ENCODE measurements around the gene LPIN1. TPM values are rescaled to one million over a fixed set of nuclear protein-coding genes. Genes with fewer than 3 reads are reported as not detected.
A peak's percentile ranks its signal among the peaks of the same experiment; 100 is the strongest.

LPIN1 gene
- total RNA-seq, 4 donors from 2014 or later, result 28.7 to 47.0 (median 39.6) TPM

- H3K27ac ChIP-seq, result no peak overlapping the region
- no peak overlapping the region for H3K4me3 ChIP-seq (replicated peaks in 1 of 3)
- whole genome bisulfite sequencing, 2 donors, result 77 to 92% methylated on average over 4 of the region's 4 CpGs
These were observed 32.0 kb downstream of the LPIN1 start for GRCh38 chr2:11778416-11778815.

GRCh38 chr2:11778923-11779757 lies 32.7 kb downstream of the LPIN1 start:
- peak; percentile 74 to 78 for DNase-seq
- no peaks in the 10 kb centered on the region for H3K27me3 ChIP-seq
- H3K4me1 ChIP-seq, result no peaks in the 10 kb centered on the region
- H3K9me3 ChIP-seq, result no peaks in the 10 kb centered on the region
- WGBS, 2 donors, result 26 to 29% methylated on average over 23 of the region's 23 CpGs
- peaks cover 31% of the 10 kb centered on the region in 2 donors for H3K36me3 ChIP-seq
- H3K27ac ChIP-seq, result no peak overlapping the region
- no peak overlapping the region for H3K4me3 ChIP-seq (replicated peaks in 1 of 3)
- intact Hi-C loops (cut with DNase I), result no loop called here
- no peak for TF ChIP-seq POLR2A (IDR thresholded peaks at IDR 0.05)
- TF ChIP-seq, protein P1, sequence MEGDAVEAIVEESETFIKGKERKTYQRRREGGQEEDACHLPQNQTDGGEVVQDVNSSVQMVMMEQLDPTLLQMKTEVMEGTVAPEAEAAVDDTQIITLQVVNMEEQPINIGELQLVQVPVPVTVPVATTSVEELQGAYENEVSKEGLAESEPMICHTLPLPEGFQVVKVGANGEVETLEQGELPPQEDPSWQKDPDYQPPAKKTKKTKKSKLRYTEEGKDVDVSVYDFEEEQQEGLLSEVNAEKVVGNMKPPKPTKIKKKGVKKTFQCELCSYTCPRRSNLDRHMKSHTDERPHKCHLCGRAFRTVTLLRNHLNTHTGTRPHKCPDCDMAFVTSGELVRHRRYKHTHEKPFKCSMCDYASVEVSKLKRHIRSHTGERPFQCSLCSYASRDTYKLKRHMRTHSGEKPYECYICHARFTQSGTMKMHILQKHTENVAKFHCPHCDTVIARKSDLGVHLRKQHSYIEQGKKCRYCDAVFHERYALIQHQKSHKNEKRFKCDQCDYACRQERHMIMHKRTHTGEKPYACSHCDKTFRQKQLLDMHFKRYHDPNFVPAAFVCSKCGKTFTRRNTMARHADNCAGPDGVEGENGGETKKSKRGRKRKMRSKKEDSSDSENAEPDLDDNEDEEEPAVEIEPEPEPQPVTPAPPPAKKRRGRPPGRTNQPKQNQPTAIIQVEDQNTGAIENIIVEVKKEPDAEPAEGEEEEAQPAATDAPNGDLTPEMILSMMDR (IDR thresholded peaks at IDR 0.05), result peak; percentile 86 to 98 (median 94)

More at GRCh38 chr2:11778416-11778815, 32.0 kb downstream of the LPIN1 start:
- Histone ChIP-seq H3K36me3 (peaks cover 24 to 35% of the 10 kb centered on the region in 2 donors), H3K27me3 (no peaks in the 10 kb centered on the region), H3K9me3 (no peaks in the 10 kb centered on the region), H3K4me1 (no peaks in the 10 kb centered on the region)
- intact Hi-C loops (cut with DNase I), result no loop called here
- DNase-seq, result no peak
- TF ChIP-seq, protein P1 (IDR thresholded peaks at IDR 0.05), result no peak
- TF ChIP-seq POLR2A (IDR thresholded peaks at IDR 0.05), result no peak

GRCh38 chr2:11781602-11782001 lies 35.2 kb downstream of the LPIN1 start:
- no peak for TF ChIP-seq POLR2A (IDR thresholded peaks at IDR 0.05)
- TF ChIP-seq, protein P1 (IDR thresholded peaks at IDR 0.05), result no peak
- no peaks in the 10 kb centered on the region for H3K27me3 ChIP-seq
- WGBS, 2 donors, result 93 to 97% methylated on average over 3 of the region's 3 CpGs
- no peaks in the 10 kb centered on the region for H3K4me1 ChIP-seq
- H3K36me3 ChIP-seq, result peaks cover 33 to 40% of the 10 kb centered on the region in 2 donors
- H3K27ac ChIP-seq, result no peak overlapping the region
- no peak for DNase-seq
- H3K9me3 ChIP-seq, result no peaks in the 10 kb centered on the region
- intact Hi-C loops (cut with DNase I), result loop anchor here (5.0 kb wide), 1 partner anchor 39 kb away; no protein-coding TSS in a partner anchor
- H3K4me3 ChIP-seq (replicated peaks in 1 of 3), result no peak overlapping the region

DNA sequence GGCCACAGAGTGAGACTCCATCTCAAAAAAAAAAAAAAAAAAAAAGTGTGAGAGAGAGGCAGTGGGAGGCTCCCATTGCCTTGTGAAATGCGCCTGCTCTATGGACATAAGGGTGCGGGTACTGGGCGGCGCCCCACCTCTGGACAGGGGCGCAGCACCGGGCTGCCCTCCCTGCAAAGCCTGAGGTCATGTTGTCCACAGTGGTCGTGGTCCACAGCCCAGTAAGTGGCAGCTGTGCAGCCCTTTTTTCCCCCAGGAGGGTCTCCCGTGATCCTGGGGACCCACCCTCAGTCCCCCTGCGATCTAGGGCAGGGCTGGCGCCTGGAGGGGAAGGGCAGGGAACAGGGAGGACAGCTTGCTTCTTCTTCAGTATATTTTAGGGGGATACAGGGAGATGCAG lies 37.8 kb downstream of the LPIN1 start:
- no peaks in the 10 kb centered on the region for H3K4me1 ChIP-seq
- peaks cover 52 to 59% of the 10 kb centered on the region in 2 donors for H3K36me3 ChIP-seq
- DNase-seq, result no peak
- 87 to 93% methylated on average over 3 to 10 of the region's 10 CpGs for WGBS, 2 donors
- intact Hi-C loops (cut with DNase I), result loop anchor here (5.0 kb wide), 1 partner anchor 42 kb away; no protein-coding TSS in a partner anchor
- no peak overlapping the region for H3K27ac ChIP-seq
- no peaks in the 10 kb centered on the region for H3K27me3 ChIP-seq
- H3K4me3 ChIP-seq (replicated peaks in 1 of 3), result no peak overlapping the region
- TF ChIP-seq, protein P1 (IDR thresholded peaks at IDR 0.05), result no peak
- TF ChIP-seq POLR2A (IDR thresholded peaks at IDR 0.05), result no peak
- no peaks in the 10 kb centered on the region for H3K9me3 ChIP-seq
